ENCODE measurements around the gene ATP5F1D.
A peak's percentile ranks its signal among the peaks of the same experiment; 100 is the strongest.

ATP5F1D gene

DNA sequence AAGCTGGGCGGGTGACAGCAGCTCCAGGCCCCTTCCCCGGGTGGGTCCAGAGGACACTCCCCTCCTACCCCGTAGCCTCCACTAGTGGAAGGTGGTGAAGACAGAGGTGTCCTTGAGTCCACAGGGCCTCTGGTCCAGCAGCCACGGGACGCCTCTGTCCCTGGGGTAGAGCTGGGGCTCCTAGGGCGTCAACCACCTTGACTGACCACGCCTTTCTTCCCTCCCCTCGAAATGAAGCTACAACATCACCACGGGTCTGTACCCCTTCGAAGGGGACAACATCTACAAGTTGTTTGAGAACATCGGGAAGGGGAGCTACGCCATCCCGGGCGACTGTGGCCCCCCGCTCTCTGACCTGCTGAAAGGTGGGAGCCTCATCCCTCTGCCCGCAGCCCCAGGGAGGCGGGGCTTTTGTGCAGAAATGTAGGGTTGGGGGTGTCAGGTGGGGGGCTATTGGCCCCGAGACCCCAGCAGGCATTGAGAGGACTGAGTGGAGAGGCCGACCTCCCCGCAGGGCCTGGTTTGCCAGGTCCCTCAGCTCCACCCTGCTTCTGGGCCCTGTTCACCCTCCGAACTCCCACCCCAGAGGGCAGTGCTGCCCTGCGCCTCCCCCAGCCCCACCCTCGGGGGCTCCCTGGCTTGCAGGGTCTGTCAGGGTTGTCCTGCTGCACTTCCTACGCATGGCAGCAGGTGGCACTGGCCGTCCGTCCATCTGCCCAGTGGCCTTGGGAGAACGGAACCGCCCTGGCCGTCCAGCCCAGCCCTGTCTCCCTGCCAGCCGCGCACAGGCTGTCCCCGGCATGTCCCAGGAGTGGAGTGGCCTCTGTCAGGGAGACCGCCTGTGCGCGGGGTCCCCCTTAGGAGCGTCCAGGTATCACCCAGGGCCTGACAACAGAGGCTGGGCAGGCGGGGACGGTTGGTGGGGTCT, 20.3 kb upstream of the ATP5F1D start:
- DNase-seq (ENCODE audit: low spot score) = peak; percentile 55

DNA sequence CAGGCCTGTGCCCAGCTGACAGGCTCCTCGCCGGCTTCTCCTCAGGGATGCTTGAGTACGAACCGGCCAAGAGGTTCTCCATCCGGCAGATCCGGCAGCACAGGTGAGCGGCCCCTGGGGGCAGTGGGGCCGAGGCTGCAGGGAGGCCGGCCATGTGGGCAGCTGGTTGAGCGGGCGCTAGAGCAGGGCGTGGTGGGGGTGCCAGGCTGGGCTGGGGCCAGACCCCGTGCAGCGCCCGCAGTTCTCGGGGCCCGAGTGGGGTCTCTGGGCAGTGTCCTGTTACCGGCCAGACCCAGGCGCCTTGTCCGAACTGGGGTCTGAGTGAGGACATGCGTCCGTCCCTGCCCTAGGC, 19.7 kb upstream of the ATP5F1D start:
- no peak for DNase-seq (ENCODE audit: low spot score)

DNA sequence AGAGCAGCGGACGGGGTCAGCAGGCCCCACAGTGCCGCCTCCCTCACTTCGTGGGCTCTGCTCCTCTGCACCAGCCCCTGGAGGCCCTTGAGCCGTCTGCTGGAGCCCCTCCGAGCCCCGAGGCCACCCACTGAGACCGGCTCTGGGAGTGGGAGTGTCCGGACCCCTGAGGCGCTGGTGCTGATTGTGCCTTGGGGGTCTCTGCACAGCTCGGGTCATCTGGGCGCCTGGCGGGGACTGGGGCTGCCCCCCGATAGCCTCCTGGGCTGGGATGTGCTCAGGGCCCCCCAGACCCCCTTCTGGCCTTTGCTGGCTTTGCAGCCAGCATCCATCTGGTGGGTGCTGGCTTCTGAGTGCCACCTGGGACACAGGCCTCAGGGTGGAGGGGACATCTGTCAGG, 19.2 kb upstream of the ATP5F1D start:
- no peak for DNase-seq (ENCODE audit: low spot score)

DNA sequence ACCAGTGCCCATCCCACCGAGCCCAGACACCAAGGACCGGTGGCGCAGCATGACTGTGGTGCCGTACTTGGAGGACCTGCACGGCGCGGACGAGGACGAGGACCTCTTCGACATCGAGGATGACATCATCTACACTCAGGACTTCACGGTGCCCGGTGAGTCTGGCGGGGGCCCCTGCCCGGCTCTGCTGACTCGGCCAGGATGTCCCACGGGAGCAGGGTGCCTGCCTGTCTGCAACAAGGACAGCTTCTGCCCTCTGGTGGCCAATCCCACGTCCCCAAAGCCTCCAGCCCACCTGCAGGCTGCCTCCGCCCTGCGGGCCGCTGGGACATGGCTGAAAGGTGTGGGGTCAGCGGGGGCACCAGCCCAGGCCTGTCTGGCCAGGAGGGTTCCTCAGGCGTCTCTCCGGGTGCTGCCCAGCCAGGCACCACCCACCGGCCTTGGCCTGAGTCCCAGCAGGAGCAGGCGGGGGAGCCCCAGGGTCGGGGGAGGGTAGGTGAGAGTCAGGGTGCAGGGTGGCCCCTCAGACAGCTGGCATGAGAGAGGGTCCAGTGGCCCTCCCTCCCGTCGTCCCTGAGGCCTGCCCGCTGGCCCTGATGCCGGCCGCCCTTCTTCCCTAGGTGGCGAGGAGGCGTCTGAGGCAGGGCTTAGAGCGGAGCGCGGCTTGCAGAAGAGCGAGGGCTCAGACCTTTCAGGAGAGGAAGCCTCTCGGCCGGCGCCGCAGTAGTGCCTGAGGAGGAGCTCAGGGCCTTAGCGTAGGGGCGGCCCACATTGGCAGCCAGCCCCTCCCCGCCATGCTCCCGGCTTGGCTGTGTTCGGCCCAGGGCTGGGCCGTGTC, 18.3 kb upstream of the ATP5F1D start:
- DNase-seq (ENCODE audit: low spot score) = no peak

DNA sequence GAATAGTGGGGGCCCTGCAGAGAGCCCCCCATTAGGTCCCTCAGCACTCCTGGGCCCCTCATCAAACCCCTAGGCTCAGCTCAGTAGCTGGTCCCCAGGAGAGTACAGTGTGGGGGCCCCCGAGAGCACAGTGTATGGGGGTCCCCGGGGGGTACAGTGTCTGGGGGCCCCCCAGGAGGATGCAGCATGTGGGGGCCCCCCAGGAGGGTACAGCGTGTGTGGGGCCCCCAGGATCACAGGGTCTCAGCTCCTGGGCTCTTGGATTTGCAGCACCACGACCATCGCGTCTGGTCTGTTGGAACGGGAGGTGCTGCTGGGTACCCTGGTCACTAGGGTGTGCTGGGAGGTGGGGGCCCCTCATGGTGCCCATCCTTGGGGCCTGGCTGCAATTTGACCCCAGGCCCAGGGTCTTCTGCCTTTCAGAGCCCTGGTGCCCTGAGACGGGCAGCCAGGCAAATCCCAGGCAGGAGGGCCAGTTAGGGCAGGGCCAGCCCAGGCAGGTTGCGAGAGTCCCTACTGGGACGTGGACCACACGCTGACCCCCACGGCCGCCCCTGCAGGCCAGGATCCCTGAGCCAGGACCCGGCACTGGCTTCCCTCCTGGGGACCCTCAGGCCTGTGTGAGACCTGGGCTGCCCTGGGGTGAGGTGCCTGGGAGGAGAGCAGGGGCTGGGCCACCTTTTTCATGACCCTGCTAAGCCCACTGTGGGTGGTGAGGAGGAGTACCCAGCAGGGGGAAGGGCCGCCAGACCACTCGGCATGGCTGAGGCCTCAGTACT, 17.3 kb upstream of the ATP5F1D start:
- no peak for DNase-seq (ENCODE audit: low spot score)

DNA sequence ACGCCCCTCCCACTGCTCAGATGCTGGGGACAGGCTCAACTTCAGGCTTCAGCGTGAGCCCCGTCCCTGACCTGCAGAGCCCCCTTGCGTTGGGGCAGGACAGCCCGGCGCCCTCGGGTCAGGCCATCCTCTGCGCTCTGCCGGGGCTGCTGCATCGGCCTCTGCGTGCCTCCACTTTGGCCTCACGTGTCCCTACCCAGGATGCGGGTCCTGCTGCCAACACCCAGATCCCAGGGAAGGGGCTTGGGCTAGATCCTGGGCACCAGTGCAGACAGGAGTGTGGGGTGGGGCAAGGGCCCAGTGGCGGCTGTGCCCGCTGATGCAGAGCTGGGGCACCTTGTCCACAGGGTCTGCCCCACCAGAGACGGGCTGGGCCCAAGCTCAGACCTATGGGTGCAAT, 16.7 kb upstream of the ATP5F1D start:
- DNase-seq (ENCODE audit: low spot score) = no peak

DNA sequence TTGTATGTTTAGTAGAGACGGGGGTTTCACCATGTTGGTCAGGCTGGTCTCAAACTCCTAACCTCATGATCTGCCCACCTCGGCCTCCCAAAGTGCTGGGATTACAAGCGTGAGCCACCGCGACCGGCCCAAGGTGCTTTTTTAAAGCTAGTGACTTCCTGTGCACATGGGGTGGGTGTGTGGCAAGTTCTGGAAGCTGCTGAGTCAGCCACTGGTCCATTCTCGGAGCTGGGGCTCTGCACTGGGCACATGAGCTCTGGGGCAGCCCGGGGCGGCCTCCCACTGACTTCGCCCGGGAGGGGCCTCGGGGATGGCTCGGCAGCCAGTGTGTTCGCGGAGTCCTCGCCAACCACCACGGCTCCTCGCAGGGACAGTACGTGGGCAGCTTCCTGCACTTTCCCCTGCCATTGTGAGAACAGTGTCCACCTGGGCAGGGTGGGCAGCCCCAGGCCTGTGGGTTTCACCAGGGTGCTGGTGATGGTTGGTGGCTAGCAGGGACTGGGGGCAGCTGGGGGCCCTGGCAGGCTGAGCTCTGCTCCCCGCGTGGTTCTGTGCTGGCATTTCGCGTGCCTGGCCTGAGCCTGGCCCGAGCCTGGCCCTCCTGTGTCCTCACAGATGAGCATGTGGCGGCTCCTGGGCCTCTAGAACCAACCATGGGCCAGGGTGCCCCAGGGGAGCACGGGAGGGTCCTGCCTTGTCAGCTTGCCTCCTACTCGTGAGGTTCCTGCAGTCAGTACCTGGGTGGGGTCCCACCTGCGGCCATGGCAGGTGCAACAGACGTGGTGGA, 15.9 kb upstream of the ATP5F1D start:
- DNase-seq (ENCODE audit: low spot score) = no peak

DNA sequence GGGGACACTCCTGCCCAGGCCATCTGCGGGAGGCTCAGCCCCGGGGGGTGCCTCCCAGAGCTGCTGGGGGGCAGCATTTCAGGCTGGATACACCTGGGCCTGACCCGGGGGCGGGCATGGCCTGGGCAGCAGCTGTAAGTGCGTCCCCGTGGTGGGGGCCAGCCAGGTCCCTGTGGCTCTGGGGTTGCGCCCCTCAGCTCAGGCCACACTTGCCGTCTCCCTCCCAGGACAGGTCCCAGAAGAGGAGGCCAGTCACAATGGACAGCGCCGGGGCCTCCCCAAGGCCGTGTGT, 15.4 kb upstream of the ATP5F1D start:
- DNase-seq (ENCODE audit: low spot score) = no peak

DNA sequence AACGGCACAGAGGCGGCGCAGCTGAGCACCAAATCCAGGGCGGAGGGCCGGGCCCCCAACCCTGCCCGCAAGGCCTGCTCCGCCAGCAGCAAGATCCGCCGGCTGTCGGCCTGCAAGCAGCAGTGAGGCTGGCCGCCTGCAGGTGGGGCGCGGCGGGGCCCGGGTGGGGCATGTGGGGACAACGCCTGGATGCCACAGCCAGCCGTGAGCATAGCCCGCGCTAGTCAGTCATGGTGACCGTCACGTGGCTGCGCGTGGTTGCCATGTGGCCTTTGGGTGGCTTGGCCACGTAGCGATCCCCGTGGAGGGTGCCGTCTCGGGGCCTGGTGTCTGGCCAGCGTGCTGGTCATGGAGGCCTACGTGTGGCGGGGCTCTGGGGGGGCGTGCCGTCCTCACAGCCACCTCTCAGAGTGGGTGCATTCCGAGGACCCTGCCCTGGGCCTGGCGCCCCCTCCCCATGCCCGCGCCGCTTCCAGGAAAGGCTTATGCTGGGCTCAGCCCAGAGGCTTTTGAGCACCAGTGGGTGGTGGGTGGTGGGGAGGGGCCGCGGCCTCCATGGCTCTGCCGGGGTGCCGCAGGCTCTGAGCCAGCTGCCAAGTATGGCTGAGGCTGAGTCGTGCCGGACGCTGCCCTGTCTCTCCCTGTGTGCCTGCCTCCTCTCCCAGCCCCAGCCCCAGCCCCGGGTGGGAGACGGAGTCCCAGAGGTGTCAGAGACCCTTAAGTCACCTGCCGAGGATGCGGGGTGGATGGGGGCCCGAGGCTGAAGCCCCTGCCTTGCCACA, 14.8 kb upstream of the ATP5F1D start:
- DNase-seq (ENCODE audit: low spot score) = no peak

DNA sequence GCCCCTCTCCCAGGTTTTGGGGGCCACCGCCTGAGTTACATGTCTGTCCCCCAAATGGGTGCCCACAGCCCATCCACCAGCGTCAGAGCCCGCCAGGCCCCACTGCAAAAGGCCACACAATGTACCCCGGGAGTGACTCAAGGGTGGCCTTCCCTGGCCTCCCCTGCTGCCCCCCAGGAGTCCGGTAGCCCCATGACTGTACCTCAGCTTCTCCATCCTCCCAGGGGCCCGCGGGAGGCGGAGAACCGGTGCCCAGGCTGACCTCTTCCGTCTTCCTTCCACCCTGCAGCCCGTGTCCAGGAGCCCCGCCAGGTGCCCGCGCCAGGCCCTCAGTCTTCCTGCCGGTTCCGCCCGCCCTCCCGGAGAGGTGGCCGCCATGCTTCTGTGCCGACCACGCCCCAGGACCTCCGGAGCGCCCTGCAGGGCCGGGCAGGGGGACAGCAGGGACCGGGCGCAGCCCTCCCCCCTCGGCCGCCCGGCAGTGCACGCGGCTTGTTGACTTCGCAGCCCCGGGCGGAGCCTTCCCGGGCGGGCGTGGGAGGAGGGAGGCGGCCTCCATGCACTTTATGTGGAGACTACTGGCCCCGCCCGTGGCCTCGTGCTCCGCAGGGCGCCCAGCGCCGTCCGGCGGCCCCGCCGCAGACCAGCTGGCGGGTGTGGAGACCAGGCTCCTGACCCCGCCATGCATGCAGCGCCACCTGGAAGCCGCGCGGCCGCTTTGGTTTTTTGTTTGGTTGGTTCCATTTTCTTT, 14.1 kb upstream of the ATP5F1D start:
- DNase-seq (ENCODE audit: low spot score) = no peak

DNA sequence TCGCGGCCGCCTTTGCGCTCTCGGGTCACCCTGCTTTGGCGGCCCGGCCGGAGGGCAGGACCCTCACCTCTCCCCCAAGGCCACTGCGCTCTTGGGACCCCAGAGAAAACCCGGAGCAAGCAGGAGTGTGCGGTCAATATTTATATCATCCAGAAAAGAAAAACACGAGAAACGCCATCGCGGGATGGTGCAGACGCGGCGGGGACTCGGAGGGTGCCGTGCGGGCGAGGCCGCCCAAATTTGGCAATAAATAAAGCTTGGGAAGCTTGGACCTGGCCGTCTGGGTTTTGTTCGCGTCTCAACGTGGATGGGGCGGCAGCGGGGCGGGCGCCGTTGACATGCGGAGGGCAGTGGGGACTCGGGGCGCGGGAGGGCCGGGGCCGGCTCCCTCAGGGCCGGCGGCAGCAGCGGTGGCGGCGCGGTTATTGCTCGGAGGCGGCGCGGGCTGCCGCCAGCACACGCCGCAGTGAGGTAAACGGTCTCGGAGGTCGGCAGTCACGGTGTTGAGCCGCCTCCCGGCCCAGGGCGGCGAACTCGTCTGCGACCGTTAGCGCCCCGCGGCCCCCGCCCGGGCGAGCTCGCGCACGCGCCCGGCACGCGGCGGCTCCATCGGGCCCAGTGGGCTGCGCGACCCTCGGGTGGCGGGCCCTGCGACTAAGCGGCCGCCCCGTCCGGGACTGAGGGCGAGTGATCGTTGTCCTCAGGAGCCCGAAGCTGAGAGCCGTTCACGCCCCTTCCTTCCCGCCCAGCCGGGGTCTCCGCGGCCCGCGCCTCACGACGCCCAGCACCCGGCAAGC, 13.2 kb upstream of the ATP5F1D start:
- DNase-seq (ENCODE audit: low spot score) = no peak

DNA sequence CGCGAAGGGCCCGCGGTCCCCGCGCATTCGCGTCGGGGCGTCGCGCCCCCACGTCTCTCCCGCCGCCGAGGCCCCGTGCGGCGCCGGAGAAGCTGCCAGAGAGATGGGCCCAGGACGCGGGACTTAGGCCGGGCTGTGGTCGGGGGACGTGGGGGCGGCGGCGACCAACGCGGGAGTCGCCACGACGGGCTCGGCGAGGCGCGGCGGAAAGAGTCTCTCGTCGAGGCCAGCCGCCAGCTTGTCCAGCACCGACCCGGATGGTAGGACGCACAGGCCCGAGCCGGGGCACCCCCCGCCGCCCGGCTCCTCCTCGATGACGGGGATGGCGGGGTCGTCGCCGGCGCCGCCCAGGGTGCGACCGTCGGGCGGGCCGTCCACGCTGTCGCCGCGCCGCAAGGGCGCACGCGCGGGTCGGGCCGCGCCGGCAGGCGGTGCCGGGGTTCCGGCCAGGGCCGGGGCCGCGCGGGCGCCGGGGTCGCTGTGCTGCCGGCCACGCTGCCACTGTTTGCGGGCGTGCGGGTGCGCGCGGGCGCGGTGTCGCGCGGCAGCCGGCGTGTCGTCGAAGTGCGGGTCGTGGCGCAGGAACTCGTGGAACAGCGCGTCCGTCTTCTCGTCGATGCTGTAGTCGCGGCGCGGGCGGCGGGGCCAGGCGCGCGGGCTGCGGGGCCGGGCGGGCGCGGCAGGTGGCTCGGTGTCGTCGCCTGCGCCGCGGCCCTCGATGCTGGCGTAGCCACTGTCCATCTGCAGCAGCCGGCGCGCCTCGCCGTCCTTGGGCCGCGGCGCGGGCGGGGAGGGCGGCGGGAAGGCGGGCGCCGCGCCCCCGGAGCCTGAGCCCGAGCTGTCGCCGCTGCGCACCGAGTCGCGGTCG, 12.3 kb upstream of the ATP5F1D start:
- no peak for DNase-seq (ENCODE audit: low spot score)

DNA sequence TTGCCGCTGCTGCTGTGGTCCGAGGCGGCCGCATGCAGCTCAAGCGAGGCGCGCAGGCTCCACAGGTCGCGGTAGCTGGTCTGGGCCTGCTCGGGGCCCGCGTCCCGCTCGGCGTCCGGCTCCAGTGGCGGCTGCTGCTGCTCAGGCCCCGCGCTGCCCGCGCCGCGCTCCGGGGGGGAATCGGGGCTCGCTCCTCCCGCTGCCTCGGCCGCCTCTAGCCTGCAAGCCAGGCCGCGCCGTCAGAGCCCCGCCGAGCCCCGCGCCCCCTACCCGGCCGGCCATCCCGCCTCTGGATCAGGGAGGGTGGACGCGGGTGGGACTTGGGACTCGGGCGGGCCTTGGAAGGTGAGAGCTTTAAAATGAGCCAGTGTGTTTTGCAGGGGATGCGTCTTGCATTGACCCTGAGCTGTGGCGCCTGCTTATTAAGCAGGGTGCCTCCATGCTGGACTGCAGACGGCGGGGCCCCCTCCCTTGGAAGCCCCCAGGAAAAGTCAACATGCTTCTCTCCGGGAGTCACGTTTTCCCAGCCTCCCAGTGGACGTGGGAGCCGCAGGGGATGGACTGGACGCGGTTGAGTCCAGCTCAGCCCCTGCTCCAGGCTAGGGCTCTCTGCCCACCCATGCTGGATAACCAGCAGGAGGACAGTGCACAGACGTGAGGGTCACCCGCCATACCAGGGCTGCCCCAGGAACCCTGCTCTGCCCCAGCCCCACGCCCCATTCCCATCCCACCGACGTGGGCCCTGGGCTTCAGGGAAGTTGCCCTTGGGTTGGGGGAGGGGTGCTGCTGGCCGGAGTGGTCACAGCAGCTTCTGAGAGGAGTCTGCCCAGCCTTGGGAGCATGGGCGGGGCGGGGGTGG, 11.4 kb upstream of the ATP5F1D start:
- DNase-seq (ENCODE audit: low spot score) = no peak

DNA sequence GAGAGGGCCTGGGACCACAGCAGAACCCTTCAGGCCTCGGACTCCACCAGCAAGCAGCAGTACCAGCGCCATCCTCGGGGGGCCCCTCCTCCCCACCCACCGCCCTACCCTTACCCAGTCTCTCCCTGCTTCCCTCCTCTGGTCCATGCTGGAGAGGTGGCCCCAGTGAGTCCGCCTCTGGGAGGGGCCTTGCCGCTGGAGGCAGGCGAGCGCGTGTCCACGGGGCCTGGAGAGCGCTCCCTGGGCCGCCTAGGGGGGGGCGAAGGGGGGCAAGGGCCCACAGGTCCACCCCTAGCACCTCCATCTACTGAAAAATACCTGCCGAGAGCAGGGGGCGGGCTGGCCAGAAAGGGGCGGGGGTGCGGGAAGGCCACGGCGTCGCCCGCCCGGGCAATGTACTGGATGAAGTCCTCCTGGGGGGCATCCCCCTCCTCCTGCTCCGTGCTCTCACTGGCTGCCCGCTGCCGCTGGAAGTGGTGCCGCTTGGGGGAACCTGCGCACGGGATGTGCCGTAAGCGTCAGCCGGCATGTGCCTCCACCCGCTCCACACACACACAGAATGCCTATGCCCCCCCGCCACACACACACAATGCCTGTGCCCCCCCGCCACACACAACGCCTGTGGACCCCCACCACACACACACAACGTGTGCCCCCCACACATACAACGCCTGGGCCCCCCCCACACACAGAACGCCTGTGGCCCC, 10.6 kb upstream of the ATP5F1D start:
- no peak for DNase-seq (ENCODE audit: low spot score)

DNA sequence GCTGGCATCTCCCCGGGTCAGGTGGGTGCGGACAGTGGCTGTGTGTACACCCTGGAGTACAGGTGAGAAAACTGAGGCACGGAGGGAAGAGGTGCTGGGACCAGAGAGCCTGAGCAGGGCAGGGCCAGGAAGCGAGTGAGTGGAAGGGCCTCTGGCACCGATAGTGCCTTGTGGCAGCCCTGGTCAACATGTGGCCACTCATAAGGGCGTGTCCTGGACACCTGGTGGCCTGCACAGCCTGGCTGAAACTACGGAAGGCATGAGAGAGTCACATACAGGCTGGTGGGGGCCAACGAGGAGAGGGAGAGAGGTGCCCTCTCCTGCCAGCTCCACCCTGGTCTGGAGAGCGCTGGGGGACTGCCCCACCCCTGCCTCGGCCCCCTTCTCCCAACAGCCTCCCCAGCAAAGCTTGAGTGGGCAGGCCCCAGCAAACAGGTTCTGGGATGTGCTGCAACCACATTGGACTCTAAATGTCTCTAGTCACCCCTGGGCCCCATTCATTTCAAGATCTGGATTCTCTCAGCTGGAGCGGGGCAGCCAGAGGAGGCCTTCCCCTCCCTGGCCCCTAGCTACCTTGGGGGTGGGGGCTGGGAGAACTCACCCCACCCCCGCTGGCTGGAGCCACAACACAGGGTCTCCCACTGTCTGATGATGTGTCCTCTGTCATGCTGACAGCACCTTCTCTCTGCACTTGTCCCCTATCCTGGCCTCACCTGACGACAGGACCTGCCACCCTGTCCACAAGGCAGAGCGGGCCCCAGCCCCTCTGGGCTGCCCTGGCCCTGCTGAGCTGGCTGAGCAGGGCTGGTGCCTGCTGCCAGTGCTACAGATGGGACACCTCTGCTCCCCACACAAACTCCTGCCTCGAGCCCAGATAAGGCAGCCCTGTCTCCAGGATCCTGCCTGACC, 9.6 kb upstream of the ATP5F1D start:
- DNase-seq (ENCODE audit: low spot score) = no peak

DNA sequence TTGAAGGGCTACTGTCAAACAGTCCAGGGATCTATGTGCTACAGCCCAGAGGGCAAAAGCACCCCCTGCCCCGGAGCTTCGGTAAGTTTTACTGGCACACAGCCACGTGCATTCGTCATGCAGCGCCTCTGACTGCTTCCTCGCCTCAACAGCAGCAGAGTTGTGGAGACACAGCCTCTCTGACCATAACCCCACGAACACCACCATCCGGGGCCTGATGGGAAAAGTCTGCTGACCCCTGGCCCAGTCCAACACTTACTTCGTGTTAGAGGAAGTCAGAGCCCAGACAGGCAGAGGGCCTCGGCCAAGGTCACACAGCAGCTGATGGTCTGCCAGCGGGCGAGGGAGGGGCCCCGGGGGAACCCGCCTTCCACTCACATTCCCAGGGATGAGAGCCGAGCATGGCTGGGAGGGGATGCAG, 8.9 kb upstream of the ATP5F1D start:
- no peak for DNase-seq (ENCODE audit: low spot score)
